ENCODE measurements around the gene ARHGAP15.

Gene ARHGAP15

GRCh38 chr2:143674051-143674450, 544.8 kb downstream of the ARHGAP15 start:
- no peak for DNase-seq

DNA sequence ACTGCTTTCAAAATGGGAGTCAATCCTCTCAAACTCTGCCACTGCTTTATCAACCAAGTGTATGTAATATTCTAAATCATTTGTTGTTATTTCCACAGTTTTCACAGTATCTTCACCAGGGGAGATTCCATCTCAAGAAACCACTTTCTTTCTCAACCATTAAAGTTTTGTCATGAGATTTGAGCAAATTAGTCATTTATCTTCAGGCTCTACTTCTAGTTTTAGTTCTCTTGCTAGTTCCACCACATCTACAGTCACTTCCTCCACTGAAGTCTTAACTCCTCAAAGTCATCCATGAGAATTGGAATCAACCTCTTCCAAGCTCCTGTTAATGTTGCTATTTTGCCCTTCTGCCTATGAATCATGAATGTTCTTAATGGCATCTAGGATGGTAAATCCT, 545.8 kb downstream of the ARHGAP15 start:
- DNase-seq, result no peak

DNA sequence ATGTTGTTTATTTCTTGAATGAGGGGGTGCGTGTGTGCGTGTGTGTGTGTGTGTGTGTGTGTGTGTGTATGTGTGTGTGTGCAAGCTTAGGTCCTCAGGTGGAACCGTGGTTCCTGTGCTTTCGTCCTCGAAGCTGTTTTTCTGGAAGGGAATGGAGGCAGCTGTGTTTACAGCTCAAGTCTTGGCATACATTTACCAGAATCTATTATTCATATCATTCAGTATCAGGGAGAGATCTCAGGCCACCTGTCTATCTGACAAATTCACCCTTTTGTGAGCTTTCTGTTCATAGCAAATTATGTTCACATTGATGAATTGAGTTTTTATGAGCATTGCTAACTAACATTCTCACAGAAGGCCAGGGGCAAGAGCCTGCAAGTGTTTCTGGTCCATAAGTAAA, 550.4 kb downstream of the ARHGAP15 start:
- DNase-seq, result no peak

DNA sequence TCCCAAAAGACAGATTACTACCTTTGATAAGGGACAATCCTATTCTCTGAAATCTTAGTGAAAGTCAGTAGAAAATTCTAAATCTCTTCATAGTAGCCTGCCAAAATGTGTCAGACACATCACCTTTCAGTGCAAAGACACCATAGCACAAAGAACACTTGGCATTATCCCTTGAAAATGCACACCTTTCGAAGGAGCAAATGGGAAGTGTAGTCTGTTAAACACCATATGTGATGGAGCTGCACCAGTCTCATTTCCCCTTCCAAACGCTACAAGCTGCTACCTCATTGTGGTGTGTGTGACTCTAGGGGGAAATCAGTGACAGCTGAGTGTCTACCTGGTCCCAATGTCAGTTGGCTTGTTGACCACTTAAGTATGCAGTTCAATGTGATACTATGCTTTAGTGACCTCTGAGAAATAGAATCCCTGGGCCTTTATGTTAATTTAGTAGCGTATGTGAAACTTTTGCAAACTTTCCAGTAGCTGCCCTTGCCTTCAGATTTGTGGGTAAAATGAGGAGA, 551.7 kb downstream of the ARHGAP15 start:
- no peak for DNase-seq

- DNase-seq, result no peak
These were observed 553.3 kb downstream of the ARHGAP15 start for GRCh38 chr2:143682436-143683055.

- DNase-seq, result no peak
These were observed 554.8 kb downstream of the ARHGAP15 start for GRCh38 chr2:143683977-143684376.

GRCh38 chr2:143684551-143685320, 555.5 kb downstream of the ARHGAP15 start:
- no peak for DNase-seq

DNA sequence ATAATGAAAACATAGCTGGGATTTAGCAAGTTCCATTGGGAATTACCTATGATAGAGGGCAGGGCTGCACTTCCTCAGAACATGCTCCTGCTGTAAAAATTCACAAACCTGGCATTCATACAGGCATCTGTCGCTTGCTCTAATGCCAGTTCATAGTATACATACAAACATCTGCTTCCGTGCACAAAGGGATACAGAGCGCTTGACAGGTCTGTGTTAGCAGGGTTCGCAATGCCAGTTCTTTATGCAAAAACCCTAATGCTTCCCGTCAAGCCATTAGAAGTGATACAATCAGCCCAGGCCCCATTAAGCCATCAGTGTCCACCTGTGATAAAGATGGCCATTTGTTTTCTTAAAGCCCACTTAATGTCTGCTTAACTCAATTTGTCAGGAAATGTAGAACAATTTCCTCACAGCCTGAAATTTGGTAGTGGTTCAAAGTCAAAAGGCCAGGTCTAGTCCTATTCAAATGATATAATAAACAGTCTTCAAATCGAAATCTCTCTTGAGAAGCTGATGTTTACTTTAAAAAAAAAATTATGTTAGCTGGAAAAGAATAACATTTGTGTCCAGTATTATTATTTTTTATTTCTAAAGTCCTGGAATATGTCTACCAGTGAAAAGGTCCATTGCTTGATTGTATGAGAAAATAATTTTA, 556.3 kb downstream of the ARHGAP15 start:
- no peak for DNase-seq

DNA sequence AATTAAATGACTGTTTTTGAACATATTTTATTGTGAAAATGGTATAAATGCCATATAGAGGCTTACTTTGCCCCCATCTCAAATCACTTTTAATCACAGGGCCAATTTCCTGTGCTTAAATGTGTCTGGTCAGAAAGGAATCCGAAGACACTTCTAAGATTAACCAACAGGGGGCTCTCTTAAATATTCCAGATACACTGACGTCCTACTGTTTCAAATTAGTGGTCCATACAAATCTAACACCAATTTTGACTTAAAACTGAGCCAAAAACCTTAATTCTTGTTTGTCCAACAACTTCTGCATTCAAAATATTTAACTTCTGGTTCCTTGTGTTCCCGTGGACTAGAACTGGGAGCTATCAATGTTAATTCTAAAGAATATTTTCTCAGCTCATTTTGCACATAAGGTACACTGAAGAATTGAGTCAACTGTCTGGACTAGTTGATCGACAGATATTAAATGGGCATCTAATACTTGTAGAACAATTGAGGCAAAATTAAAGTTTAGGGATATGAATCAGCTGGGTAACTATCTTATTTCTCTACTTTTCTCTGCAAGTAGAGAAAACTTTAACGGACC, 557.5 kb downstream of the ARHGAP15 start:
- DNase-seq, result no peak

DNA sequence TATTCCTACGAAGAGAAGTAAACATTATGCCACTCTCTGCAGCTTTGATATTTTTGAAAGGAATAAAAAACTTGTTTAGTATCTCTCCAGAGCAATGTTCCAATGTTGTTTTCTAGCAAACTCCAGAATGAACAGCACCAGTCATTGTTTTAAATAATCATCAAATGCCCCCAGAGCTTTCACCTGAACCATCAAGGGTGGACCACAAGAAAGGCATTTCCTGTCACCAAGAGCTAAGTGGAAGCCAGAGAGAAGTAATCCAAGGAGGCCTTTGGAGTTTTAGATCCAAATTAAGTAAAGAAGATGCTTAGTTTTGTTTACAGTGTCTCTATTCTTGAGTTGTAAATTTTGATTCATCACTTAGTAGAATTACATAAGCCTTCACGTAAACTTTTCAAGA, 559.0 kb downstream of the ARHGAP15 start:
- no peak for DNase-seq

- DNase-seq, result no peak
These were observed 559.6 kb downstream of the ARHGAP15 start for GRCh38 chr2:143688815-143689214.

DNA sequence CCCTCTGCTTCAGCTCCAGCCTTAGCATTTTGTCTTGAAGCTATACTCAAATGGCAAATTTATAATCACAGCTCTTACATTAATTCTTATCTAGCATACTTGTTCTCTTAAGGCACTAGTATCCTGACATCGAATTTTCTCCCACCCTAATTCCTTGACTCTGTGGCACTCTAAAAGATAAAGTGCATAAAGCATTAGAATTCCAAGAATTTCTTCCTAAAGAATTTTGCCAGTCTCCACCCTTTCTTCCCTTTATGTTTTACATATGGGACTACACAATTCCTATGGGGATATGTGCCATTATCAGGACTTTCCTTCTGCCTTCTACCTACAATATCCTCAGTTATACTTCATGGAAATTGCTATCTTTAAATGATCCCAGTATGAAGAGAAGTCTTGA, 560.3 kb downstream of the ARHGAP15 start:
- DNase-seq, result no peak

- DNase-seq, result no peak
These were observed 561.0 kb downstream of the ARHGAP15 start for GRCh38 chr2:143690235-143690634.

DNA sequence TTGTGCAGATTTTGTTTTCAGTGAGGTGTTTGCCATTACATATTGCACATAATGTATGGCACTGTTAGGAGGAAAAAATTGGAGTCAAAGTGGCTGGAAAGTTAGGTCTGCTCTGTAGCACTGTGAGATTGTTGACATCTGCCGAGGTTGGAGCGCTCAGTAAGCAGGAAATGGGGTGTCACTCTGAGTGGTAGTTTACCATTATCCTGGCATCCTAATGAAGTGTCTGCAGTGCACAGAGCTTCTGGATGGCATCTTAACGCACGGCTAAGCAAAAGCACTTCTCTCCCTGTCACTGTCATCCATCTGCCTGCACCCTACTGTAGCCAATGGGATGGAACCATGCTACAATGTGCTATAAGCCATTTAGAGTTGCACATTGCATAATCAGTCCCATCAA, 561.9 kb downstream of the ARHGAP15 start:
- peak; percentile 44 for DNase-seq

- no peak for DNase-seq
These were observed 562.9 kb downstream of the ARHGAP15 start for GRCh38 chr2:143692162-143692561.

DNA sequence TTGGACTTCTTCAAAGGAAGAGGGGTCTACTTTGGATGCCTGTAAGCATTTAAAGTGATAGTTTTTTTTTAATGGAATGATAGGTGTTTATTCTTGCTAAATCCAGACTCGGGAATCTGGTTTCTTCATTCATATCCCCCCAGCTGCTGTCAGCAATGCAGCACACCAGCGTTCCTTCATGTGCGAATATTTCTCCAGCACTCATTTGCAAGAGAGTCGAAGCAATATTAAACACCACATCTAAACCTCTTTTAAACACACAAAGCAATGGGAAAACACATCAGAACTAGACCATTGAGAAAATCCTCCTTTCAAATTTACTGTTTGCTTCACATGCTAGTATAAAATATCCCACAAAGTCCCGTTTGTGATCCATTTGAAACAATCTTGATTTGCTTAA, 563.7 kb downstream of the ARHGAP15 start:
- no peak for DNase-seq

DNA sequence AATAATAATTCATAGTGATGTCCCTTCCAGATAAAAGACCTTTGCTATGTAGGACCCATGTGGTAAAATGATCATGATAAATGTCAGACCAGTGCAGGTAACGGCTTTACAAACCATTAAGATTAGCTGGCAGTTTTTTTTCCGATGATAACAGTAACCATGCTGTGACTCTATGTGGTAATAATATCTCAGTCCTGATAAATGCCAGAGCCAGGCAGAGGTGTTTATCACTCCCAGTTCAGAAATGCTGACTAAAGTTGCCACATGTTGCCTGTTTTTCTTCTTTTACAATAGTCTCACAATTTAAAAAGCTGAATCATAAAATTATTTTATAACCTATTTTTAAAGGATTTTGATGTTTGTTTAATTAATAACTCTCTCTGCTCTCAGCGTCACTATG, 565.1 kb downstream of the ARHGAP15 start:
- DNase-seq, result no peak

GRCh38 chr2:143696651-143697050, 567.4 kb downstream of the ARHGAP15 start:
- no peak for DNase-seq

DNA sequence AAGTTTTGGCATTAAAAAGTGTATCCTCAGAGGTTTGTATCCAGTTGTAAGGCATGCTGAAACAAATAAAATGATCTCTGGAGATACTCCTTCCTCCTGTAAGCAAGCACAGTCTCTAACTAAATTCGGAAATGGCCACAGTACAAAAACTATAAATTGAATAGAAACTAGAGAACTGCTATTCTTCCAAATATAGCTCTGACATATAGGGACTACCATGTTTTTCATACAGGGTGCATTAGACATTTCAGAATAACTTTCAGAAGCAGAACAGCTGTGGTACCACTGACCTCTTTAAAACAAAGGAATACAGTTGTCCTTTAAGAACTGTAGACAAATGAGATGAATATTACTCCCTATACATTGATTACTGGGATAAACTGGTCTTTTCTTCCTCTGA, 568.5 kb downstream of the ARHGAP15 start:
- no peak for DNase-seq

GRCh38 chr2:143698352-143698751, 569.1 kb downstream of the ARHGAP15 start:
- no peak for DNase-seq

DNA sequence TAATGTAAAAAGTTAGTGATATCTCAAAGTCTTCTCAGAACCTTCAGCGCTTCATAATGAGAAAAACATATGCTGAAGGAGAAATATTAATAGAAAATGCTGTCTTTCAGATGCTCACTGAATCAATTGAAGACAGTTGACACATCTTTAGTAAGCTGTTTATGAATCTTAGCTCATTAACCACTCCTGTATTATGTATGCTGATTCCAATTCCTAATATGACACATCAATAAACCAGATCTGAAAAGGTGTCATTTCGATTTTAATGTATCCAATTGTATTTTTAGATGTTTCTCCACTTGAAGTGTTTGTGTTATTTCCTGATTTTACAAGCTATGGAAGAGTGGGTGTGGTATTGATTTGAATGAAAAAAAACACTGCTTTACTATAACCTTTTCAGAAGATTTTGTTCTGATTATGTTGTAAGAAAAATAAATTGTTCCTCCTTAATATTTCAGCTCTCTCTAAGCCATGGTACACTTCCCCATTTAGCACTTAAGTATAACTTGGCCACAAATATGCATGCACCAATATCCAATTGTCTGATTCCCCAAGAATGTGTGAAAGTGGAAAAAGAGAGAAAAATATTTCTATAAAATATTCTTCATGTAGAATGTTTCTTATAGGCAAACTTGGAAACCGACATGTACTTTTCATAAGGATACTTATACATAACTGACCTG, 569.8 kb downstream of the ARHGAP15 start:
- no peak for DNase-seq

DNA sequence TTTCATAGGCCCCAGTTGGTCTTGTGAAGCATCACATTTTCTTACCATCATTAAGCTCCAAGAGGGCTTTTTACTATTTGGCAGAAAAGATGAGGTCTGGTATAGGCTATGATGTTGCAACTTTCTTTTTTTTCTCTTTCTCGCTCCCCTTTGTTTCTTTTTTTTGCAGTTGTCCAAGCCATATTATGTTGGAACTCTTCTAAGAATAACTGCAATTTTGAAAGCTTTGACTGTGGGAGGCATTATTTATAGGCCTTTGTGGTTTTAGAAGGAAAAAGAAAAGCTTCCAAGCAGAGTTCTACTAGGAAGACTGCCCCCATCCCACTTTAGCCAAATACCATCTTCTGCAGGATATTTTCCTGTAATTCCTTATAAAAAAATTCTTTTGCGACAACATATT, 571.6 kb downstream of the ARHGAP15 start:
- no peak for DNase-seq

GRCh38 chr2:143701785-143702184, 572.6 kb downstream of the ARHGAP15 start:
- no peak for DNase-seq

Measured in NCI-H510A treated with DMSO at 0.1 percent for 48 hours (cell line).